Left renal cortex interstitium (tissue), 4 donors: Measurements from ENCODE around the gene HEPHL1. TPM values are rescaled to one million over a fixed set of nuclear protein-coding genes. Genes with fewer than 3 reads are reported as not detected.
A peak's percentile ranks its signal among the peaks of the same experiment; 100 is the strongest.

Experiments used
- DNase-seq, 4 donors: peaks; one replicate each; pipeline ENCODE4 v3.0.0-alpha.2; 2013; ENCODE audit warnings: low read depth in 4 of 4, low spot score in 2 of 4, missing footprints in 1 of 4
- polyA plus RNA-seq, 4 donors: library from polyadenylated mRNA; unstranded; fragments of 120-200 nt; gene quantifications; one replicate each; pipeline ENCODE4 v1.2.1, GENCODE V29; 2013; ENCODE audit not compliant: insufficient read length in 4 of 4

HEPHL1 gene
- polyA plus RNA-seq, 4 donors: 0.10 to 0.30 (median 0.14) TPM; not detected in 1

GRCh38 chr11:94023856-94024255 lies 2.7 kb downstream of the HEPHL1 start:
- DNase-seq: no peak

- DNase-seq: no peak
Measured at GRCh38 chr11:94024547-94024946, 3.4 kb downstream of the HEPHL1 start.

- peak in 3 of 4 donors; percentile 11 to 33 (median 23) for DNase-seq
Measured at GRCh38 chr11:94025690-94026394, 4.7 kb downstream of the HEPHL1 start.

- DNase-seq: no peak
Measured at GRCh38 chr11:94027210-94027609, 6.1 kb downstream of the HEPHL1 start.

GRCh38 chr11:94028436-94028835 lies 7.3 kb downstream of the HEPHL1 start:
- no peak for DNase-seq

GRCh38 chr11:94030059-94030458 lies 8.9 kb downstream of the HEPHL1 start:
- no peak for DNase-seq

- DNase-seq: no peak
Measured at GRCh38 chr11:94031625-94032024, 10.5 kb downstream of the HEPHL1 start.

GRCh38 chr11:94032066-94032465 lies 10.9 kb downstream of the HEPHL1 start:
- no peak for DNase-seq

GRCh38 chr11:94032725-94033124 lies 11.6 kb downstream of the HEPHL1 start:
- no peak for DNase-seq

GRCh38 chr11:94034207-94034606 lies 13.1 kb downstream of the HEPHL1 start:
- no peak for DNase-seq

- no peak for DNase-seq
Measured at GRCh38 chr11:94036096-94036495, 14.9 kb downstream of the HEPHL1 start.

GRCh38 chr11:94043241-94043640 lies 22.1 kb downstream of the HEPHL1 start:
- no peak for DNase-seq

- DNase-seq: no peak
Measured at GRCh38 chr11:94046796-94047195, 25.6 kb downstream of the HEPHL1 start.

GRCh38 chr11:94048032-94048709 lies 27.0 kb downstream of the HEPHL1 start:
- no peak for DNase-seq

GRCh38 chr11:94049351-94049750 lies 28.2 kb downstream of the HEPHL1 start:
- no peak for DNase-seq

- no peak for DNase-seq
Measured at GRCh38 chr11:94058630-94059029, 37.5 kb downstream of the HEPHL1 start.

- DNase-seq: no peak
Measured at GRCh38 chr11:94059065-94059464, 37.9 kb downstream of the HEPHL1 start.

GRCh38 chr11:94060401-94060800 lies 39.2 kb downstream of the HEPHL1 start:
- no peak for DNase-seq

- no peak for DNase-seq
Measured at GRCh38 chr11:94062360-94062759, 41.2 kb downstream of the HEPHL1 start.

GRCh38 chr11:94066901-94067429 lies 45.8 kb downstream of the HEPHL1 start:
- DNase-seq: no peak

- DNase-seq: no peak
Measured at GRCh38 chr11:94068764-94069163, 47.6 kb downstream of the HEPHL1 start.
